Activated T-cell treated with anti-CD3 and anti-CD28 coated beads, Interleukin-2, amount 50 U/mL, for 48 hours (primary cell): ENCODE data around the gene SELENOO.

Source experiments
- DNase-seq, 2 experiments: peaks; one replicate each; pipeline ENCODE4 v3.0.0-alpha.2; 2020

SELENOO gene

DNA sequence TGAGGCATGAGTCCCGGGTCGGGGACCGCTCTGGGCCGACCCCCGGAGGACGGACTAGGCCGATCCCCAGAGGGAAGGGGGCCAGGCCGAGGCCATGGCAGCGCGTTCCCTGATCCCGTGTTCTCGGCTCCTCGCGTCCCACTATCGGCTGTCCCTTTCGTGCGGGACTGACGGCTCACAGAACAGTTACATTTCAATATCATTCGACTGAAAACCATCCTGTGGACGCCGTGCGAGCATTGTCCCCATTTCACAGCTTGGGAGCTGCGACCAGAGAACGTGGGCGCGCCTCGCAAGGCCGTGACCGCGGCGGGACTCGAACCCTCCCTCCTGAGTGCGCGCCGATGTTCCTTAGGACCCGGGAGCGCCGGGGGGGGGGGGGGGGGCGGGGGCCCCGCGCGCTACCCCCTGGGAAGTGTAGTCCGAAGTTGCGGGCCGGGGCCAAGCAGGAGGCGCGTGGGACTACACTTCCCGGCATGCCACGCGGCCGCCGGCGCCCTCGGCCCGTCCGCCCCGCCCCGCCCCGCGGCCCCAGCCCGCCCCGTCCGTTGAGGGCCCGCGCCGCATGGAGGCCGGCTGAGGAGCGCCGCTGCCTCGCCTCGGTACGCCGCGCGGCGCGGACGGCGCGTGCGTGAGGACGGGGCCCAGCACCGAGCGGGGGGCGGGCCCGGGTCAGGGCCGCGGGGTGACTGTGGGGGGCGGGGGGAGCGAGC lies 15.3 kb upstream of the SELENOO start, which contains the start of gene TRABD:
TRABD (plus strand) TSS at position 539 of the 713 bp plus-strand sequence. CDS start 7,148 bp downstream, outside the sequence.
- DNase-seq, result peak; percentile 86 to 92

DNA sequence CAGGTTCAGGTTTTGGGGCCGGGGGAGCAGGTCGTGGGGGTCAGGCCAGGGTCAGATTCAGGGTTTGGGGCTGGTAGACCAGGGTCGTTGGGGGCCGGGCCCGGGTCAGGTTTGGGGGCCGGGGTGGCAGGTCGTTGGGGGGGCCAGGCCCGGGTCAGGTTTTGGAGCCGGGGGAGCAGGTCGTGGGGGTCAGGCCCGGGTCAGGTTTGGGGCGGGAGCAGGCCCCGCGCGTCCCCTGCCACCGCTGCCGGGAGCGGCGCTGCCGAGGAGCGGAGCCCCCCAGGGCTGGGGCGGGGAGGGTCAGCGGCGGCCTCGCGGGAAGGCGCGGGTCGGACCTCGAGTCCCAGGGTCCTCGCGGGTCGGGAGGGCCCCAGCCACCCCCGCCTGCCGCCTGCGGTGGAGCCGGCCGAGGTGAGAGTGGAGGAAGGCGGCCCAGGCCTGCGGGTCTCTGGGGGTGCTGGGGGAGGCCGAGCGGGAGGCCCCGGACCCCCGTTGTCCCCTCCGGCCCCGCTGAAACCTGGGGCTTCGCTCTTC lies 14.6 kb upstream of the SELENOO start:
- DNase-seq, result no peak

DNA sequence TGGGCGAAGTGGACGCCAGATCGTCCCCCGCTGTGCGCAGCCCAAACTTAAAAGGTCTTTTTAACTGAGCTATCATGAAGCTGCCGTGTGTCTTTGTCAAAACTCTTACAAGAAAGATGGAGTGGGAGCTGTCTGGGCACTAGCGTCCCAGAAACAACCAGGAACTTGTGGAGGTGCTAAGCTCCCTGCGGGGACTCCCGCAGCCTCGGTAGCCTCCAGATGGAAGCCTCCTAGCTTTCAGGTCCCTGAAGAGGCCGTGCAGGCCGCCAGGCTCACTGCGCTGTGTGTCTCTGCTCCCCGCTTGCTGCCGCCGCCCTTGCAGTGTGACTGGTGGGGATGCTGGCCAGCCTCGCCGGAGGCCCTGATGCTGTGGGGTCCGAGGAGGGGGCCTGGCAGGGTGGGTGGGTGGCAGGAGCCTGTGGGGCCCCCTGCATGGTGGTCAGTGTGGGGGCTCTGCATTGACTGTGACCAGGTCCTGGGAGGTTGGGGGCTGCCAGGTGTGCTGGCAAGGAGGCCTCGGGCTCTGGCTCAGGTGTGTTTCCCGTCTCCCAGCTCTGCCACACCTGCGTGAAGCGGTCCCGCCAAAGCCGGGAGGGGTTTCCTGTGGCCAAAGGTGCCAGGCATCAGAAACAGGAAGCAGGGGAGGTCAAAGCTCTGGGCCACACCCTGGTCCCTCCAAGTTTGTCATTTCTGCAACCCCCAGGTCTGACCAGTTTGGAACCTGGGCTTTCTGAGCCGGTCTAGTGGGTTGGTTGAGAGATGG lies 13.9 kb upstream of the SELENOO start:
- DNase-seq, result no peak

DNA sequence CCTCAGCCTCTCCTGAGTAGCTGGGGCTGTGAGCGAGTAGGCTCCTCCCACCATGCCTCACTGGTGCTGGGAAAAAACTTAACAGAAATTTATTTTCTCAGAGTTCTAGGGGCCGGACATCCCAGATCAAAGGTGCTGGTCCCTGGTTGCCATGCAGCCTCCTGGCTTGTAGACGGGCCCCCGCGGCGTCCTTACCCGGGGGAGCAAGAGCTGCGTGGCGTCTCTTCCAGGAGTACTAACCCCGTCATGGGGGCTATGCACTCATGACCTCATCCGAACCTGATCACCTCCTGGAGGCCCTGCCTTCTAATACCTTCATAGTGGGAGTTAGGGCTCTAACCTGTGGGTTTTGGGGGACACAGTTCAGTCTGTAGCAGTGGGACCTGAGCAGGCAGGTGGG lies 12.5 kb upstream of the SELENOO start:
- DNase-seq, result no peak

DNA sequence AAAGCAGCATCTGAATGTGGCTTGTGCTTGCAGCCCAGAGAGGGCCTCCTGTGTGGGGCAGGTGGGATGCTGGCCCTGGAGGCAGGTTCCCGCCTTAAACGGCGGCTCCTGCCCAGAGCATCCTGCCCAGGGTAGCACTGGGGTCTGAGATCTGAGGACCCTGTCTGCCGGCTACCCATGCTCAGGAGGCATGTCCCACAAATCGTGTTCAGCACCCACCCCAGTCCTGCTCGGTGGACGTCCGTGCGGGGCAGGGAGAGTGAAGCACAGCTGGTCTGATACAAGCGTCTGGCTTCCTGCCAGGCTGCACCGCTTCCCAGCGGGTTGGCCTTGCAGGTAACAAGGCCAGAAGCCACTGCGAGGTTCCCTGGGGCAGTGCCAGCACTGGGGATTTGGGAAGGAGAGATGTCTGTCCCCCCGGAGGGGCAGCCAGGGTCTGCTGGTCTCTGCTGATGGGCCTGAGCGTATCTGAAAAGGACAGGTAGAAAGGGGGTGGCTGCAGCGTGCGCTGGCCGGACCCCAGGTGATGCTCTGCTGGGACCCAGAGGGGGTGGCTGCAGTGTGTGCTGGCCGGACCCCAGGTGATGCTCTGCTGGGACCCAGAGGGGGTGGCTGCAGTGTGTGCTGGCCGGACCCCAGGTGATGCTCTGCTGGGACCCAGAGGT lies 11.5 kb upstream of the SELENOO start:
- DNase-seq, result no peak

DNA sequence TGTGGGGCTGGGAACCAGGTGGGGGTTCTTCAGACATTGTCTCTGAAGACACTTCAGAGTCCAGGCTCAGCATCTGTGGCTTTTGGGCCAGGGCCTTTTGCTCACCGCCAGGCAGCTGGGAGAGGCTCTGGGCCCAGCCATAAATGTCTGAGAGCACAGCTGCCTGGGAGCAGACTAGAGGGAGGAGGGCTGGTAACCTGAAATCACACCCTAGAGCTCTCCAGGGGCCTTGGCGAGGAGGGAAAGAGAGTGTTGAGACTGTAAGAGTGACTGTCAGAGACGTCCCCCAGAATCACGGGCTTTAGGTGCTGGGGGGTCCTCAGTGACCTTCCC lies 11.0 kb upstream of the SELENOO start:
- no peak for DNase-seq

DNA sequence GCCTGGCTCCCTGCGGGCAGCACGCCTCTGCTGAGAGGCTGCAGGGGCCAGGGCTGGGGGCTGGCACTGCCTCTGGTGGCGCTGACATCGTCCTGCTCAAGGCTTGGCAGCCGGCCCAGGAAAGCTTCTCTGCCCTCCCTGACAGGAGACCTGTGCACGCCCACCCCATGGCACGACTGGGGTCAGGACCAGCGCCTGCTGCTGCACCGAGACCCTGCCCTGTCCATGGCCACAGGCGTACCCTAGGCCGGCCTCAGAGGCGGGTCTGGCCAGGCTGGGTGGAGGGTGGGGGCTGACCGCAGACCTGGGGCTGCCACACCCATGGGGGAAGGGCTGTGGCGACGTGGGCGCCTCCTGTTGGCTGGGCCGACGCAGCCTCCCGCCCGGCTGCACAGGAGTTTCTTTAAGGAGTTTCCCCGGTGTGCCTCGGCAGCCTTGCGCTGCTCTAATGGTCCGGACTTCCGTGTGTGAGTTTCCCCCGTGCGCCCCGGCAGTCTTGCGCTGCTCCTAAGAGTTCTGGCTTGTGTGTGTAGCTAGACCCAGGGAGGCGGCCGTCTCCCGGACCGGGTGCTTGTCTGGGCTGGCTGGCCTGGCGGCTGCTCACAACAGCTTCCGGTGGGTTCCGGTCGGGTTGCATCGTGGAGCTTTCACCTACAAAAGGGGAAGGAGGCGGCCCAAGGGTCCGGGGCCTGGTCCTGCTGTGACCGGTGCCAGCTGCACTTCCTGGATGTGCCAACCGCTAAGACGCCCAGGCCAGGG lies 10.4 kb upstream of the SELENOO start:
- DNase-seq, result peak; percentile 85 to 89

DNA sequence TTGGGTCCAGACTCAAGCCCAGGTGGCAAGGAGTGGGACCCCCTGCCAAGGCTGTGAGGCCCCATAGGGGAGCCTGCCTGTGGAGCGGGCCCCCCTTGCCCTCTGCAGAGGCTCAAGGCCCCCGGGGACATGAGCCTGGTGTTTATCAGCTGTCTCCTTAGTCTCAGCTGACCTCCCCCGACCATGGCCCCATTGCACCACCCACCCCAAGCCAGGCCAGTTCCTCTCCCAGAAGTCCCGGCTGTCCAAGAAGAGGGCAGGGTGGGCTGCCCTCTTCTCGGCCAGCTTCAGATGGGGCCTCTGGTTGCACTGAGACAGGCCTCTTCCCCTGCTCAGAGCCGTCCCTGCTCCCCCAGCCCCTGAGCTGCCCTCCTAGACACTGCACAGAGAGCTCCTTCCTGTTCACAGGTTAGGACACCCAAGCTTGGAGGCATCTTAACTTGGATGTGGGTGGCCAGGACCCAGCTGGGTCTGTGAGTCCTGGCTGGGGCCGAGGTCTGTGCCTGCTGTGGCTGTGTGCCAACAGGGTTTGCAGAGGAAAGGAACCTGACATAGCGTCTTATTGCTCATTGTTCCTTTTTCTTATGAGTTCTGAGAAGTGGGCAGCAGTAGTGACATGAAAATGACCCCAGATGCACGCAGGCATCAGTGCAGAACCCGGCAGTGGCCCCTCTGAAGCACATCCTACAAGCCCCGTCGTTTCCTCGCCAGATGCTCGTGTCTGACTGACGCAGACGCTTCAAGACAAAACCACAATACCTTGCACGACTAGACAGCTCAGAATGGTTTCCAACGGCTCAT lies 9.7 kb upstream of the SELENOO start:
- peak; percentile 74 to 78 for DNase-seq

DNA sequence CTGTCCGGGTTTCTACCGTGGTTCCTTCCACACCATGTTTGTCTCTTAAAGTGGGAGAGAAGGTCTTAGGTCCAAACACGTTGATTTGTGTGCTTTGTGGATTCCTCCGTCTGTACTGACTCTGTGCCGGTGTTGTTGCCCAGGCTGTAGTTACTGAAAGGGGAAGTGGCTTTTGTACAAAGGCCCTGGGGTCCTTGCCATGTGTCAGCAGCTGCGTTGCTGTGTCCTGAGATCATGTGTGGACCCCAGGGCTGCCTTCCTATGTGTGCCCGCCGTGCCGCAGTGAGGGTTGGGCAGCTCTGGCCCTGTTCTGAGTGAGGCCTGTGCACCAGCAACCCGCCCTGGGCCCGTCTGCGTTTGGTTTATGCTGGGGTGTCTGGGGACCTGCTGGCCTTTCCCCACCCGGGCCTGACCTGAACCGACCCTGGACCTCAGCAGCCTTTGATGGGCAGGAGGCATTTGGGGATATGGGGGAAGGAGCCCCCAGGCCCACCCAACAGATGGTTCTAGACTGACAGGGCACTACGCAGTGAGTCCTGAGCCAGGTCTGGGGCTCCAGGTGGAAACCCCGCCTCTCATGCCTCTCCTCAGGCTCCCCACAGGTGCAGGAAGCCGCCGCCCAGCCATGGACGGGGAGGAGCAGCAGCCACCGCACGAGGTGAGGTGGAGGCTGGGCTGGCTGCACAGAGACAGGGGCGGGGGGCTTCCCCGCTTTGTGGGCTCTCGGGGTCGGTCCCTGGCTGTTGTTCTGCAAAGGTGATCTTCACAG lies 8.2 kb upstream of the SELENOO start:
- DNase-seq, result no peak

DNA sequence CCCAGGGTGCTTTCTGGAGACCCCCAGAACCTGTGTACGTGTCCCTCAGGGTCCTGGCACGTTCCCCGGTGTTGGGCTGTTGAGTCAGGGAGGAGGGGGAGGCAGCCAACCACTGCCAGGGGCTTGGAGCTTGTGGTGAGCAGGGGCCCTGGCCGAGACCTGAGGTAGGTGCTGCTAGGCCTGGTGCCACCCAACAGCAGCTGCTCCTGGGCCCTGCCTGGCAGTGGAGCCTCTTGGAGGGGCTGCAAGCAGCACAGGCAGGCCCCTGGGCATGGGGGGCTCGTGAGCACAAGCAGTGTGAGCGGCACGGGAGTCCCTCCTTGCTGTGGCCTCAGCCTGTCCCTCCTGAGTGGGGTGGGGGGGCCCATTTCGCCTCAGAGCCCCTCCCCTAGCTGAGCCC lies 7.2 kb upstream of the SELENOO start:
- DNase-seq, result no peak

DNA sequence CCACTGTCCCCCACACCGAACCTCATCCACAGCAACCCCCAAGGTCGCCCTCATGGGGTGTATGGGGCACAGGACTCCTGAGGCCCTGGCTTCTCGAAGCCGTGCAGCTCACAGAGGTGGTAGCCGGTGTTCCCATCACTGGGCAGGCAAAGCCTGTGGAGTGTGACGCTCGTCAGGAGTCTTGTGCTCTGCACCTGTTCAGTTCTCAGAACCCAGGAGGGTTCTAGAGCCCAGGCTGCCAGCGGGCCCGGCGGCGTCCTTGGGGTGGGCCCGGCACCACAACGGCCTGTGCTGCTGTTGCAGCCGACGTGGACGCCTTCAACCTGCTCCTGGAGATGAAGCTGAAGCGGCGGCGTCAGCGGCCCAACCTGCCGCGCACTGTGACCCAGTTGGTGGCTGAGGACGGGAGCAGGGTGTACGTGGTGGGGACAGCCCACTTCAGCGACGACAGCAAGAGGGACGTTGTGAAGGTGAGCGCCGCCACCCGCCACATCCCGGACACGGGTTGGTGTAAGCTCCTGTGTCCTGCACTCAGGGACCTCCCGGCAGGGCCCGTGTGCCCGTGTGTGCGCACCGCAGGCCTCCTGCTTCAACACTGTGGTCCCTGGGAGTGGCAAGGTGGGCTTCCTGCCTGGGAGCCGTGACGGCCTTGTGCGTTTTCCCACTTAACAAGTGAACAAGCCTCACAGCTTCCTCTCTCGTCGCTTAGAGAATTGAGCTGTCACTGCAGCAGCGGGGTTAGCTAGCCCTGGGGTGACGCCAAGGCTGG lies 6.6 kb upstream of the SELENOO start:
- no peak for DNase-seq

DNA sequence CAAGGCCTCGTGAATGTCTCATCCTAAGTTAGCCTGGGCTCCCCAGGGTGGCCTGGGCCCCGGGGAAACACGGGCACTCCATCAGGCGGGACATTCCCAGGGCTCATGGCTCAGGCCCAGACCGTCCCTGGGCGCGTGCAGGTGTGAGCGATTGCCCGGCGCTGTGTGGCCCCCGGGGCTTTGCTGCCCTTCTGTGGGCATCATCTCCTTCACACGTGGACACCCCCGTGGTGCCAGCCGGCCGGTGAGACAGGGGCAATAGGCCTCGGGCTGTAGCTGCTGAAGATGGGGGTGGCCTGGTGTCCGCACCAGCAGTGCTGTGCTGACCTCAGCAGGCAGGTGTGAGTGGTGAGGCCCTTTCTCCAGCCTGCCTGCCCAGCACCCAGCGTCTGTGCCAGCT lies 4.6 kb upstream of the SELENOO start:
- no peak for DNase-seq

DNA sequence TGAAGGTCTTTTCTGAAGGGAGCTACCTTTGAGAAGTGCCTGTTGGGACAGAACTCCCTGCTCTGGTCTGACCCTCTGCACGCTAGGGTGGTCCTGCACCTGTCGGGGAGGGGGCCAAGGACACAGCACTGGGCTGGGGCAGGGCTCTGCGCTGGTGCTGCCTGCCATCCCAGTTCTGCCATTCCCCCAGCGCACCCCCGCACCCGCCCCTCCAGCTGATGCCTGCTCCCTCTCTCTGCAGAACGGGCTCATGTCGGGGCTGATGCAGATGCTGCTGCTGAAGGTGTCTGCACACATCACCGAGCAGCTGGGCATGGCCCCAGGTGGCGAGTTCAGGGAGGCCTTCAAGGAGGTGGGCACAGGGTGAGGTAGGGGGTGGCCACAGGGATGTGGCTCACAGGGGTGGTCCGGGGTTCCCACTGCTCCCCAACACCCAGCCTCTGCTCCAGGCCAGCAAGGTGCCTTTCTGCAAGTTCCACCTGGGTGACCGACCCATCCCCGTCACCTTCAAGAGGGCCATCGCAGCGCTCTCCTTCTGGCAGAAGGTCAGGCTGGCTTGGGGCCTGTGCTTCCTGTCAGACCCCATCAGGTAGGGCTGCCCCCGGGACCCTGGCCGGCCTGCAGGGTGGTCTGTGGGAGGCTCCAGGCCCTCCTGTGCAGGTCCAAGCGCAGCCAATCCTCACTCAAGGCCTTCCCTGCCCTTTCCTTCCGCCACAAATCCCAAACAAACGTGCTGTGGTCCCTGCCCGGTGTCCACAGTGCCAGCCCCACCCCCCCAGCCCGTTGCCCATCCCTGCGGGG lies 3.6 kb upstream of the SELENOO start:
- DNase-seq, result no peak

DNA sequence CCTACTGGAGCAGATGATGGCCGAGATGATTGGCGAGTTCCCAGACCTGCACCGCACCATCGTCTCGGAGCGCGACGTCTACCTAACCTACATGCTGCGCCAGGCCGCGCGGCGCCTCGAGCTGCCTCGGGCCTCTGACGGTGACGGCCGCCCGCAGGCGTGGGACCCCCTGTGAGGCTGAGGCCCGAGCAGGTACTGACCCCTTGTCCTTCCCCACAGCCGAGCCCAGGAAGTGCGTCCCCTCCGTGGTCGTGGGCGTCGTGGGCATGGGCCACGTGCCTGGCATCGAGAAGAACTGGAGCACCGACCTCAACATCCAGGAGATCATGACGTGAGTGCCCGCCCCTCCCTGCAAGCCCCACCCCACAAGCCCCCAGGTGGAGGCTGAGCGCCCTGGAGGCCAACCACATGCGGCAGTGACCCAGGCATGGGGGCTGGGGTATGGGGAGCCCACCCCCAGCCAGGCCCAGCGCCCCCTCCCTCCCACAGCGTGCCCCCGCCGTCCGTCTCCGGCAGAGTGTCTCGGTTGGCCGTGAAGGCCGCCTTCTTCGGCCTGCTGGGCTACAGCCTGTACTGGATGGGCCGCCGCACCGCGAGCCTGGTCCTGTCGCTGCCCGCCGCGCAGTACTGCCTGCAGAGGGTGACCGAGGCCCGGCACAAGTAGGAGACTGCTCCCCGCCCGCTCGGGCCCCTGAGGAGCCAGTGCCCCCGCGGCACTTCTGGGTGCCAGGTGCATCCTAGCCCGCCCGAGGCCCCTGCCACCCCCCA lies 2.8 kb upstream of the SELENOO start:
- no peak for DNase-seq

DNA sequence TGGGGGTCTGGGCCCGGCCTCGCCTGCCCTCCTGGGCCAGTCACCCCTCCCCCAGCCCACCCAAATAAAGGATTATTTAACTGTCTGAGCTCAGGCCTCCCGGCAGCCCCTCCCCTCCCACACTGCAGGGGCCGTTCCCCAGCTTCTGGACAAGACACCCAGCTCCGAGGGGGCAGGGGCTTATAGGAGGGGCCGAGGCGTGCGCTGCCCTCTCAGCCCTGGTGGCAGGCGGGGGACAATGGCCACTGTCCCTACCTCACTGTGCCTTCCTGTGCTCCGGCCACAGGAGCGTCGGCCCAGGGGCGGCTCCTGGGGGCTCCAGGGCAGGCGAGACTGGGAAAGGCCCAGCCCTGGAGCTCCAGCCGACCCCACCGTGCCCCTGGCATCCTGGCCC lies 2.2 kb upstream of the SELENOO start:
- no peak for DNase-seq

DNA sequence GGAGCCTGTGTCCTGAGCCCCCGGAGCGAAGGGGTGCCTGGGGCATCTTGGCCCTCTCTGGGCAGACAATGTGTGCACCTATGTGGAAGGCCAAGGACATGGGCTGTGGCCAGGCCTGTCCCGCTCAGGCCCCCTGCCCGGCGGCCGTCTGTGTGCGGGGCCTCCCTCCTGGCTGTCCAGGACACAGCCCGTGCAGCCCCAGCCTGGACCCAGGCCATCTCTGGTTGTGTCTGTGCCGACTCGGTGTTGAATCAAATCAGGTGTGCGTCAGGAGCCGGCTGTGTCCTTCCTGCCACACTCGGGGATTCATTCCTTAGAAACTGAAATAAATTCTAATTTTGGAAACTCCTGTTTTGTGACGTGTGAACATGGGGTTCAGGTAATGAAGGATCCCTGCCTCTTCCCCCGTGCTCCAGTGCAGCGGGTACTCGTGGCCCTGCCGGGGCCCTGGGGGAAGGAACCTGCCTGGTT lies 1.5 kb upstream of the SELENOO start:
- DNase-seq, result no peak

DNA sequence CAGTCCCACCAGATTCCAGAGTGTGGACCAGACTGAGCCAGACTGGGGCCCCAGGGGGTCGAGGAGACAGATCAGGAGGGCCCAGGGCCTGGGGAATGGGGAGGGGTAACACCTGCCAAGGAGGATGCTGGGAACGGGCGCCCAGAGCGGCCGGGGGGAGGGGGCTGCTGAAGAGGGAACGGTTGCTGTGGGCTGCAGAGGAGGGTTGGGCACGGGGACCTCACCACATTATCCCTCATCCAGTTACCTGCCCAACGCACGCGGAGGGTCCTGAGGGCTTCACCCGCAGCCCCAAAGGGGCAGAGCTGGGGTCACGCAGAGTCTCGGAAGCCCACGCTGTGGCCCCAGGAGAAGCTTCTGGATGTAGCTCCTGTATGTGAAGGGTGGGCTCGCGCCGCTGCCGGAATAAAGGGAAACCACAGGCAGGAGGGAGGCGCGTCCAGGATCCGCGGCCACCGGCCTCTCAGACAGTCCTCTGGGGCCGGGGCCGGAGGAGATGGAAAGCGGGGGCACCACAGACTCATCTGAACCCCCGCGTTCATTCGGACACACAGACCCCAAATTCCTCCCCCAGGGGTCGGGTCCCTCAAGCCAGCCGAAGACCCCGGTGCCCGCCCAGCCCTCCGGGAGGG lies 866 bp upstream of the SELENOO start:
- peak in 1 of 2 experiments; percentile 39 for DNase-seq
